ENCODE measurements around the gene DNAJC18. TPM values are rescaled to one million over a fixed set of nuclear protein-coding genes. Genes with fewer than 3 reads are reported as not detected.

Gene DNAJC18
- total and polyA plus RNA-seq, 2 donors (not counting 1 experiment from before 2014, with no cell fraction given): 2.0 to 13.6 TPM

DNA sequence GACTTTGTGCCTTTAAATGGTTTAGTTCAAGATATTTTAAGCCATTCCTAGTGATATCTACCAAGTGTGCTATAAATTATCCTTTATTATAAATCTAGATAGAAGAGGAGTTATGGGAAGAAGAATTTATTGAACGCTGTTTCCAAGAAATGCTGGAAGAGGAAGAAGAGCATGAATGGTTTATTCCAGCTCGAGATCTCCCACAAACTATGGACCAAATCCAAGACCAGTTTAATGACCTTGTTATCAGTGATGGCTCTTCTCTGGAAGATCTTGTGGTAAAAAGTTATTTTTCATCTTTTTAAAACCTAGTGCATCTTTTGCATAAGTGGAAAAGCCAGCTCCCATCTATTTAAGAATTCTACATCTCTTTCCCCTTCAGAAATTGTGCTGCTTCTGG lies 74.9 kb downstream of the DNAJC18 start:
- CTCF ChIA-PET: interaction anchor here (1.2 kb wide), 1 partner anchor 23 kb away, joined by 3 read pairs; the partner anchor contains the start of gene PAIP2
- TF ChIP-seq, protein P1, sequence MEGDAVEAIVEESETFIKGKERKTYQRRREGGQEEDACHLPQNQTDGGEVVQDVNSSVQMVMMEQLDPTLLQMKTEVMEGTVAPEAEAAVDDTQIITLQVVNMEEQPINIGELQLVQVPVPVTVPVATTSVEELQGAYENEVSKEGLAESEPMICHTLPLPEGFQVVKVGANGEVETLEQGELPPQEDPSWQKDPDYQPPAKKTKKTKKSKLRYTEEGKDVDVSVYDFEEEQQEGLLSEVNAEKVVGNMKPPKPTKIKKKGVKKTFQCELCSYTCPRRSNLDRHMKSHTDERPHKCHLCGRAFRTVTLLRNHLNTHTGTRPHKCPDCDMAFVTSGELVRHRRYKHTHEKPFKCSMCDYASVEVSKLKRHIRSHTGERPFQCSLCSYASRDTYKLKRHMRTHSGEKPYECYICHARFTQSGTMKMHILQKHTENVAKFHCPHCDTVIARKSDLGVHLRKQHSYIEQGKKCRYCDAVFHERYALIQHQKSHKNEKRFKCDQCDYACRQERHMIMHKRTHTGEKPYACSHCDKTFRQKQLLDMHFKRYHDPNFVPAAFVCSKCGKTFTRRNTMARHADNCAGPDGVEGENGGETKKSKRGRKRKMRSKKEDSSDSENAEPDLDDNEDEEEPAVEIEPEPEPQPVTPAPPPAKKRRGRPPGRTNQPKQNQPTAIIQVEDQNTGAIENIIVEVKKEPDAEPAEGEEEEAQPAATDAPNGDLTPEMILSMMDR (IDR thresholded peaks at IDR 0.05): no peak
- no peak for TF ChIP-seq EZH2 (IDR thresholded peaks at IDR 0.05; ENCODE audit: borderline replicate concordance, insufficient read depth, low read depth, low read length, poor library complexity, severe bottlenecking)
- no peak overlapping the region for H3K27ac Mint-ChIP-seq

GRCh38 chr5:139363937-139364336 lies 75.4 kb downstream of the DNAJC18 start:
- no peaks in the 10 kb centered on the region for H3K4me1 ChIP-seq (ENCODE audit: control insufficient read depth in 2 of 2, insufficient read depth in 2 of 2, low read length in 2 of 2)
- H3K9ac ChIP-seq (ENCODE audit: low read length): no peak overlapping the region
- H3K79me2 ChIP-seq (ENCODE audit: control insufficient read depth, insufficient read depth, low read length): peaks cover 45% of the 10 kb centered on the region
- ATAC-seq (ENCODE audit: low read depth) (no peak), DNase-seq (no peak)
- ChIA-PET POLR2A (no interaction called here), CTCF (no interaction called here)
- no peak overlapping the region for H3K4me3 ChIP-seq (ENCODE audit: control extremely low read depth in 1 of 5, extremely low read depth in 1 of 5, insufficient read depth in 1 of 5, low read depth in 2 of 5, low read length in 4 of 5)
- Mint-ChIP-seq H3K9me3 (ENCODE audit: insufficient read depth) (no peaks in the 10 kb centered on the region), H3K27me3 (no peaks in the 10 kb centered on the region), H3K4me3 (no peak overlapping the region), H3K27ac (no peak overlapping the region), H3K4me1 (peaks cover 8% of the 10 kb centered on the region)
- no peaks in the 10 kb centered on the region for H3K9me3 ChIP-seq (ENCODE audit: control extremely low read depth in 1 of 3, control insufficient read depth in 2 of 3, insufficient read depth in 1 of 3, low read length in 2 of 3)
- no peak overlapping the region for H3K27ac ChIP-seq (ENCODE audit: low read length in 2 of 2)
- H3K4me2 ChIP-seq (replicated peaks; ENCODE audit: low read depth, low read length, poor library complexity, severe bottlenecking): no peak overlapping the region
- H3K36me3 ChIP-seq (replicated peaks in 1 of 2; ENCODE audit: control extremely low read depth in 1 of 2, control insufficient read depth in 1 of 2, extremely low read depth in 1 of 2, insufficient read depth in 2 of 2, low read length in 1 of 2): peaks cover 13 to 41% of the 10 kb centered on the region in 2 experiments
- TF ChIP-seq EZH2 (IDR thresholded peaks at IDR 0.05; ENCODE audit: borderline replicate concordance, insufficient read depth, low read depth, low read length, poor library complexity, severe bottlenecking): no peak
- TF ChIP-seq, protein P1 (IDR thresholded peaks at IDR 0.05): no peak
- WGBS (ENCODE audit: insufficient coverage): 100% methylated on average over 1 of the region's 2 CpGs
- no peak overlapping the region for H2AFZ ChIP-seq (ENCODE audit: insufficient read depth, low read depth, low read length, poor library complexity, severe bottlenecking)
- intact Hi-C loops (cut with micrococcal nuclease): no loop called here
- no peaks in the 10 kb centered on the region for H3K27me3 ChIP-seq (replicated peaks in 1 of 4; ENCODE audit: control extremely low read depth in 1 of 4, control insufficient read depth in 3 of 4, insufficient read depth in 4 of 4, low read length in 3 of 4)
- H4K20me1 ChIP-seq (ENCODE audit: control insufficient read depth, insufficient read depth, low read length, poor library complexity, severe bottlenecking): peaks cover 49% of the 10 kb centered on the region

More for the DNA sequence above, 74.9 kb downstream of the DNAJC18 start:
- peaks cover 13 to 42% of the 10 kb centered on the region in 2 experiments for H3K36me3 ChIP-seq (replicated peaks in 1 of 2; ENCODE audit: control extremely low read depth in 1 of 2, control insufficient read depth in 1 of 2, extremely low read depth in 1 of 2, insufficient read depth in 2 of 2, low read length in 1 of 2)
- H3K4me1 Mint-ChIP-seq: peaks cover 8% of the 10 kb centered on the region
- H3K9me3 Mint-ChIP-seq (ENCODE audit: insufficient read depth): no peaks in the 10 kb centered on the region
- no peak overlapping the region for H2AFZ ChIP-seq (ENCODE audit: insufficient read depth, low read depth, low read length, poor library complexity, severe bottlenecking)
- ATAC-seq (ENCODE audit: low read depth): no peak
- H3K79me2 ChIP-seq (ENCODE audit: control insufficient read depth, insufficient read depth, low read length): peaks cover 39% of the 10 kb centered on the region
- H3K4me2 ChIP-seq (replicated peaks; ENCODE audit: low read depth, low read length, poor library complexity, severe bottlenecking): no peak overlapping the region
- no CpG with 5 or more reads among the region's 2 CpGs for WGBS (ENCODE audit: insufficient coverage)
- no peaks in the 10 kb centered on the region for H3K27me3 ChIP-seq (replicated peaks in 1 of 4; ENCODE audit: control extremely low read depth in 1 of 4, control insufficient read depth in 3 of 4, insufficient read depth in 4 of 4, low read length in 3 of 4)
- H3K9ac ChIP-seq (ENCODE audit: low read length): no peak overlapping the region
- H3K27ac ChIP-seq (ENCODE audit: low read length in 2 of 2): no peak overlapping the region
- no peak for DNase-seq
- H4K20me1 ChIP-seq (ENCODE audit: control insufficient read depth, insufficient read depth, low read length, poor library complexity, severe bottlenecking): peaks cover 43% of the 10 kb centered on the region
- H3K4me1 ChIP-seq (ENCODE audit: control insufficient read depth in 2 of 2, insufficient read depth in 2 of 2, low read length in 2 of 2): no peaks in the 10 kb centered on the region
- intact Hi-C loops (cut with micrococcal nuclease): no loop called here
- H3K4me3 Mint-ChIP-seq: no peak overlapping the region
- no peaks in the 10 kb centered on the region for H3K9me3 ChIP-seq (ENCODE audit: control extremely low read depth in 1 of 3, control insufficient read depth in 2 of 3, insufficient read depth in 1 of 3, low read length in 2 of 3)
- H3K4me3 ChIP-seq (ENCODE audit: control extremely low read depth in 1 of 5, extremely low read depth in 1 of 5, insufficient read depth in 1 of 5, low read depth in 2 of 5, low read length in 4 of 5): no peak overlapping the region
- no peaks in the 10 kb centered on the region for H3K27me3 Mint-ChIP-seq
- POLR2A ChIA-PET: no interaction called here

Data from B cell (primary cell).